ENCODE data around the gene PPP1CA.
"Not testable (repeated sequence)": the region's sequence is repeated elsewhere in the genome, so short reads cannot be mapped to it uniquely, and the experiment has no call there.

The PPP1CA gene

DNA sequence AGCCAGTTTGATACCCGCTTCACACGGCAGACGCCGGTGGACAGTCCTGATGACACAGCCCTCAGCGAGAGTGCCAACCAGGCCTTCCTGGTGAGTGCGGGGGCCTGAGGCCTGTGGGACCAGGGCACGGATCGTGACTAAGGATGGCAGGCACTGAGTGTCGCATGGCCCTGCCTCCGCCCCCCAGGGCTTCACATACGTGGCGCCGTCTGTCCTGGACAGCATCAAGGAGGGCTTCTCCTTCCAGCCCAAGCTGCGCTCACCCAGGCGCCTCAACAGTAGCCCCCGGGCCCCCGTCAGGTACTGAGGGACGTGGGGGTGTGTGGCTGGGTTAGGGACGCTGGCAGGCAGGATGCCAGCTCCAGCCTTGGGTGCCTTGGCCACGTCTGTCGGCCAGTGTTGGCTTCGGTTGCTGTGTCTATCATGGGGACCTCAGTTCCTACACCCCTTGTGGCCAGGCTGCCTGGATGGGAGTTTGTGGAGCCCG lies 32.8 kb upstream of the PPP1CA start:
- no peak for DNase-seq

DNA sequence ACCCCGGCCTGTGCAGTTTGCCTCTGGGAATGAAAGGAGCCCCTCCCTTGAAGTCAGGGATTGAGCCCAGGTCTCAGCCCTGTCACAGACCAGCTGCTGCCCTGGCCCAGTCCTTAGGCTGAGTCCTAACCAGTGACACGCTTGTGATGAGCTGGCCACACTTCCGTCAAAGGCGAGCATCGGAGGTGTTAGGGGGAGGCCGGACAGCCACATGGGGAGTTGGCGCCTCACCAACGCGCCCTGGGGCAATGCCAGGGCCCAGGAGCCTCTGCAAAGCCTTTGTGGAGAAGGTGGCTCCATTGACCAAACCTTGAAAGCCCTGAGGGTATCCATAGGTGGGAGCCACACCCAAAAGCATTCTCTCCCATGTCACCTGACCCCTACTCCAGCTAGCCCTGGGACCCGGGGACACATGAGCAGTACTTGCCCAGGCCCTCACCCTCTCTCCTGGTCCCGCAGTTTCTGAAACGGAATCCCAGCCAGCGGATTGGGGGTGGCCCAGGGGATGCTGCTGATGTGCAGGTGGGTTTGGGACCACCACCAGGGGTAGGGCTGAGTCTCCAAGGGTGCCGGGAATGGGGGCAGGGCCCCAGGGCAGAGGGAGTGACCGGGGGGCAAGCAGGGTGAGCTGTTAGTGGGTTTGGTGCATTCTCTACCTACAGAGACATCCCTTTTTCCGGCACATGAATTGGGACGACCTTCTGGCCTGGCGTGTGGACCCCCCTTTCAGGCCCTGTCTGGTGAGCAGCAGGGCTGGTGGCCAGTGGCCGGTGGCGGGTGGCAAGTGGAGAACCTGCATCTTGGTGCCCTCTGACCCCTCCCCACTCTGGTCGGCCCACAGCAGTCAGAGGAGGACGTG lies 32.1 kb upstream of the PPP1CA start:
- DNase-seq, result peak; percentile 34

DNA sequence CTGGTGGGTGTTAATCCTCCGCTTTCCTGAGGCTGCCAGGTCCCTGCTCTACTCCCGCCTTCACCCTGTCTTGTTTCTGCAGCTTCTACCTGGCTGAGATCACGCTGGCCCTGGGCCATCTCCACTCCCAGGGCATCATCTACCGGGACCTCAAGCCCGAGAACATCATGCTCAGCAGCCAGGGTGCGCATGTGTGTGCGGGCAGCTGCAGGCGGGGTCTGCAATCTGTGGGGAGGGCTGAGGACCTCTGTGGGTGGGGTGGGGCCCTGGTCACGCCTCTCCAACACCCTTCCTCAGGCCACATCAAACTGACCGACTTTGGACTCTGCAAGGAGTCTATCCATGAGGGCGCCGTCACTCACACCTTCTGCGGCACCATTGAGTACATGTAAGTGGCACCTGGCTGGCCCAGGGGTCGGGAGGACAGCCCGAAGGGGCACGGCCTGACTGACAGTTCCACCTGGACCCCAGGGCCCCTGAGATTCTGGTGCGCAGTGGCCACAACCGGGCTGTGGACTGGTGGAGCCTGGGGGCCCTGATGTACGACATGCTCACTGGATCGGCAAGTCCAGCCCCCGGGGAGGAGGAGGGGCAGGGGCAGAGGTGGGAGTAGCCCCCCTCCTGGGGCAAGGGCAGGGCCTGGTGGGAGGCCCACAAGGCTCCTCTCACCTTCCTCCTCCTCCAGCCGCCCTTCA lies 31.1 kb upstream of the PPP1CA start:
- DNase-seq, result no peak

DNA sequence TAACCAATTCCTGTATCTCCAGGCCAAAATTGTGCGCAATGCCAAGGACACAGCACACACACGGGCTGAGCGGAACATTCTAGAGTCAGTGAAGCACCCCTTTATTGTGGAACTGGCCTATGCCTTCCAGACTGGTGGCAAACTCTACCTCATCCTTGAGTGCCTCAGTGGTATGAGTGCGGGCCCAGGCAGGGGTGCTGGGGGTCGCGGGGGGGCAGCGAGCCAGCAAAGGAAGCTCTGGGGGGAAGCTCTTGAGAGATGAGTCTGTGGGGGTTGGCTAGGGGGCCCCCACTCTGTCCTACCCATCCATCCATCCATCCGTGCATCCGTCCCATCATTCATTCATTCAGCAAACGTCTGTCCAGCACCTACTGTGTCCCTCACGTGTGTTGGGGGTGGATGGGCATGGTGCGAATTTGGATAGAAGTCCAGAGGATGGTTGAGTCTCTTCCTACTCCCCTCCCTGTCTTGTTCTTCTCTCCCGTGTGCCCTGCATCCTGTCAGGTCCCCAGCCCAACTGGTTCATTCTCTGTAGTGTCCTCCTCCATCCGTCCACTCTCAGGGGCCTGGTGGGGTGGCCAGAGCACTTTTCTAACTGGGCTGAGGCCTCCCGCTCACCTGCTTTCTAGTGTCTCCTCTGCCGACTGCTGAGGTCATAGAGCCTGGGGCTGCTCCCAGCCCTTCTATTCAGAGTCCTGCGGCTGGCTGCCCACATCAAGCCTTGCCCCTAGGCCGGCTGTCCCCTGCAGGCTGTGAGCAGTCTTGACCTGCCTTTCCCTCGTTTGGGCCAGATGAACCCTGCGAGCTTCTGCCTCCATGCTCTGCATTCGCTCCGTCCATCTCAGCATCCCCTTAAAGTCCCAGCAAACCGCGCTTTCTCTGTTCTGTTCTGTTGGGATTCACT lies 29.9 kb upstream of the PPP1CA start:
- no peak for DNase-seq

DNA sequence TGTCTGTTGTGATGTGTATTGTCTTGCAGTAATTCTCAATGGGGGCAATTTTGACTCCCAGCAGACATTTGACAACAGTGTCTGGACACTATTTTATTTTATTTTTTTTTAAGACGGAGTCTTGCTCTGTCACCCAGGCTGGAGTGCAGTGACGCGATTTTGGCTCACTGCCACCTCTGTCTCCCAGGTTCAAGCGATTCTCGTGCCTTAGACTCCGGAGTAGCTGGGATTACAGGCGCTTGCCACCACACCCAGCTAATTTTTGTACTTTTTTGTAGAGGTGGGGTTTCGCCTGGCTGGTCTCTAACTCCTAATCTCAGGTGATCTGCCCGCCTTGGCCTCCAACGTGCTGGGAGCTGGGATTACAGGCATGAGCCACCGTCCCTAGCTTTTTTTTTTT lies 28.1 kb upstream of the PPP1CA start:
- DNase-seq, result no peak

DNA sequence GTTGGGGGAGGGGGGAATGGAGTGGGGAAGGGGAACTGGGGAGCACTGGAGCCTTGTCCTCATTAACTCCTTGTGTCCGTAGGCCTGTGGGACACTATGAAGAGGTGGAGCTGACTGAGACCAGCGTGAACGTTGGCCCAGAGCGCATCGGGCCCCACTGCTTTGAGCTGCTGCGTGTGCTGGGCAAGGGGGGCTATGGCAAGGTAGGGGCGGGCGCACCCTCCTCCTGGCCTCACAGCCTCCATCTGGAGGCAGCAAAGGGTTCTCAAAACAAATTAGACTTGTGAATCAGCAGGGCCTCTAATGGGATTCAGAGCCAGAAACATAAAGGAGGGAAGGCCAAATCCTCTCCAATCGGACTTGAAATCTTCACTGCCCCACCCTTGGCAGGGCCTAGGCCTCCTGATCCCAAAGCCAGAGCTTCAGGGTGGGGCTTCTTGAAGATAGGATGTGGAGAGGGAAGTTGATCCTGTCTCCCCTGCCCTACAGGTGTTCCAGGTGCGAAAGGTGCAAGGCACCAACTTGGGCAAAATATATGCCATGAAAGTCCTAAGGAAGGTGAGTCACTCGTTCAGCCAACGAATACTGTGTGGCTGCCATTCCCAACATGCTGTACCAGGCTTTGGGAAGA lies 27.5 kb upstream of the PPP1CA start:
- DNase-seq, result no peak

DNA sequence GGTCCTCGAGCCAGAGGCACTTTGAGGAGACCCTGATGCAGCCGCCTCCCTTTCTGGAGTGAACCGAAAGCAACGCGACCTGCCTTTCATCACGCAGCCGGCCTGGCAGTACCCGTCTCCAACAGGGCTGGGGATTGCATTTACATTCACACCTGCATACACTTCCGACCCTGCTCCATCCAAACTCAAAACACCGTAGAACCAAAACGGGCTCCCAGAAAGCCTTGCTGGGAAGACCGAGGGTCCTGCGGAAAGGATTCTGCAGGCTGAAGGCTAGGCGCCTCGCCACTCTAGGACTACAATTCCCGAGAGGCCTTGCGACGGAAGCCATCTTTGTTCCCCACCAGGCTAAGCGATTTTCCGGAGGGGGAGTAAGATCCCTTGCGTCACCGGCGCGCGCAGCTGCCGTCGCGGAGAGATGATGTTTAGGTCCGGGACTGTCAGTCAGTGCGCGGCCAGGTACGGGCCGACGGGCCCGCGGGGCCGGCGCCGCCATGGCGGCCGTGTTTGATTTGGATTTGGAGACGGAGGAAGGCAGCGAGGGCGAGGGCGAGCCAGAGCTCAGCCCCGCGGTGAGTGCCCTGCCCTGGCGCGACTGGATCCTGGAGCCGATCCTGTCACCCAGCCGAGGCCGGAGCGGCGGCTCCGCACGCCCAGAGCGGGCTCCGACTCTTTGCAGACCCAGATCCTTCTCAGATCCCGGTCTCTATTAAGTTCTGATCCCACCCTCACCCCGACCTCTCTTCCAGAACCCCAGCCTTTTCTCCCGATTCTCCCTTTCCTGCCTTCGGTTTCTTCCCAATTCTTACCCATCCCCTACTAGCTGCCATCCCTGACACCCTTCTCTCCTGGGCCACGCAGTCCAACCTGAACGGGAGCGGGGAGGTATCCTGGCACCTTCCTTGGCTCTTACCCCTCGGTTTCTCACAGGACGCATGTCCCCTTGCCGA lies 26.7 kb upstream of the PPP1CA start, which contains the start of gene RPS6KB2:
Gene RPS6KB2, plus strand, starts transcription at position 443 of the 950 bp plus-strand sequence. Its CDS starts 52 bp downstream, at position 495.
- peak; percentile 99 for DNase-seq

DNA sequence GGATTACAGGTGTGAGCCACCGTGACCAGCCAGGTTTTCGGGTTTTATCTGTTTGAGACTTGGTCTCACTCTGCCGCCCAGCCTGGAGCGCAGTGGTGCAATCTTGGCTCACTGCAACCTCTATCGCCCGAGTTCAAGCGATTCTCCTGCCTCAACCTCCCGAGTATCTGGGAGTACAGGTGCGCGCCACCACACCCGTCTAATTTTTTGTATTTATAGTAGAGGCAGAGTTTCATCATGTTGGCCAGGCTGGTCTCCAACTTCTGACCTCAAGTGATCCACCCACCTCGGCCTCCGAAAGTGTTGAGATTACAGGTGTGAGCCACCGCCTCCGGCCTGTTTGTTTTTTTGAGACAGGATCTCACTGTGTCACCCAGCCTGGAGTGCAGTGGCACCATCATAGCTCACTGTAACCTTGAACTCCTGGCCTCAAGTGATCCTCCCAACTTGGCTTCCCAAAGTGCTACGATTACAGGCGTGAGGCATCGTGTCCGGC lies 25.8 kb upstream of the PPP1CA start:
- not testable (repeated sequence) for DNase-seq

DNA sequence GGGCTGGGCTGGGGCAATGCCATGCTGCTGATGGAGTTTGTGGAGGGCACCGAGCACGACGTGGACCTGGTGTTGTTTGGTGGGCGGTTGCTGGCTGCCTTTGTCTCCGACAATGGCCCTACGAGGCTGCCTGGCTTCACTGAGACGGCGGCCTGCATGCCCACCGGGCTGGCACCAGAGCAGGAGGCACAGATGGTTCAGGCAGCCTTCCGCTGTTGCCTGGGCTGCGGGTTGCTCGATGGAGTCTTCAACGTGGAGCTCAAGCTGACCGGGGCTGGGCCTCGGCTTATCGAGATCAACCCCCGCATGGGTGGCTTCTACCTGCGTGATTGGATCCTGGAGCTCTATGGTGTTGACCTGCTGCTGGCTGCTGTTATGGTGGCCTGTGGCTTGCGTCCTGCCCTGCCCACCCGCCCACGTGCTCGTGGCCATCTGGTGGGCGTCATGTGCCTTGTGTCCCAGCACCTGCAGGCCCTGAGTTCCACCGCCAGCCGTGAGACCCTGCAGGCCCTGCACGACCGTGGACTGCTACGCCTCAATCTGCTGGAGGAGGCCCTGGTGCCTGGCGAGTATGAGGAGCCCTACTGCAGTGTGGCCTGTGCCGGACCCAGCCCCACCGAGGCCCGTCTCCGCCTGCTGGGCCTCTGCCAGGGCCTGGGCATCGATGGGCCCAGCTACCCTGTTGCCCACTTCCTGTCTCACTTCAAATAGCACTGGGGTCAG lies 22.4 kb upstream of the PPP1CA start:
- no peak for DNase-seq

DNA sequence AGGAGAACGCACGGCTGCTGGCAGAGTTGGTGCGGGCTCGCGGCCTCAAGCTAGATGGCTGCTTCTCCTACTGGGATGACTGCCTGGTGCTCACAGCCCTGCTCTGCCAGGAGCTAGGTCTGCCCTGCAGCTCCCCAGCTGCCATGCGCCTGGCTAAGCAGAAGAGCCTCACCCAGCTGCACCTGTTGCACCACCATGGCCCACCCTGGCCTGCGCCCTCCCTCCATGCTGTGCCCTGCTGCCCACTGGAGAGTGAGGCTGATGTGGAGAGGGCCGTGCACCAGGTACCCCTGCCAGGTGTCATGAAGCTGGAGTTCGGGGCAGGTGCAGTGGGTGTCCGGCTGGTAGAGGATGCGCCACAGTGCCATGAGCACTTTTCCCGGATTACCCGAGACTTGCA lies 21.8 kb upstream of the PPP1CA start:
- DNase-seq, result no peak

DNA sequence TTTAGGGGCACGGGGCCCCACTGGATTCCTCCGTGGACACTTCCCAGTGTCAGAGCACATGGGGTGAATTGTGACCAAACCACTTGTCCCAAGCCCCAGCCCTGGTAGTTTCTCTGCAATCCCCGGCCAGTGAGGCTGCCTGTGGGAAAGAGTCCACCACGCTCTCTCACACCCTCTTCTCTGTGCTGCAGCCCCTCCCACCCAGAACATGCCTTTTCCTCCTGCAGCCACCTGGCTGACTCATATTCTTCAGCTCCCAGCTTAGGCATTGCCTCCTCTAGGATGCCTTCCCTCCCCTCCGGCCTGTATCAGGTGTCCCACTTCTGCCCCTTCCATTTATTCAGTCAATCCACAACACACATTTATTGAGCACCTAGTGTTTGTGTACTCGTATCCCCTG lies 21.2 kb upstream of the PPP1CA start:
- peak; percentile 20 for DNase-seq

DNA sequence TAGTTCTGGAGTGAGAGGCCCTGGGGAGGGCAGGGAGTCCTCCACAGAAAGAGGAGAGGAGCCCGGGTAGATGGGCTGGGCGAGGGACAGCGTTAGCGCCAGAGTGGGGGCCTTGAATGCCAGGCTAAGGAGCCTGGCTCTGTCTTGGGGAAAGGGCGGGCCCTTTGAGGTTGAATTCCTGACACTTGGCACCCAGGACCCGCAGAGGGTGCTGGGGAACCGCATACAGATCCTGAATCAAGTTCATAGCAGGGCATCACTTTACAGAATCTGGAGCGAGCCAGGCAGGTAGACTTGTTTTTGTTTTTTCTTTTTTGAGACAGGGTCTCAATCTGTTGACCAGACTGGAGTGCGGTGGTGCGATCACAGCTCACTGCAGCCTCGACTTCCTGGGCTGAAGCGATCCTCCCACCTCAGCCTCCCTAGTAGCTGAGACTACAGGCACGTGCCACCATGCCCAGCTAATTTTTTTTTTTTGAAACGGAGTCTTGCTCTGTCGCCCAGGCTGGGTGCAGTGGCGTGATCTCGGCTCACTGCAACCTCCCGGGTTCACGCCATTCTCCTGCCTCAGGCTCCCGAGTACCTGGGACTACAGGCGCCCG lies 19.9 kb upstream of the PPP1CA start:
- DNase-seq, result no peak

DNA sequence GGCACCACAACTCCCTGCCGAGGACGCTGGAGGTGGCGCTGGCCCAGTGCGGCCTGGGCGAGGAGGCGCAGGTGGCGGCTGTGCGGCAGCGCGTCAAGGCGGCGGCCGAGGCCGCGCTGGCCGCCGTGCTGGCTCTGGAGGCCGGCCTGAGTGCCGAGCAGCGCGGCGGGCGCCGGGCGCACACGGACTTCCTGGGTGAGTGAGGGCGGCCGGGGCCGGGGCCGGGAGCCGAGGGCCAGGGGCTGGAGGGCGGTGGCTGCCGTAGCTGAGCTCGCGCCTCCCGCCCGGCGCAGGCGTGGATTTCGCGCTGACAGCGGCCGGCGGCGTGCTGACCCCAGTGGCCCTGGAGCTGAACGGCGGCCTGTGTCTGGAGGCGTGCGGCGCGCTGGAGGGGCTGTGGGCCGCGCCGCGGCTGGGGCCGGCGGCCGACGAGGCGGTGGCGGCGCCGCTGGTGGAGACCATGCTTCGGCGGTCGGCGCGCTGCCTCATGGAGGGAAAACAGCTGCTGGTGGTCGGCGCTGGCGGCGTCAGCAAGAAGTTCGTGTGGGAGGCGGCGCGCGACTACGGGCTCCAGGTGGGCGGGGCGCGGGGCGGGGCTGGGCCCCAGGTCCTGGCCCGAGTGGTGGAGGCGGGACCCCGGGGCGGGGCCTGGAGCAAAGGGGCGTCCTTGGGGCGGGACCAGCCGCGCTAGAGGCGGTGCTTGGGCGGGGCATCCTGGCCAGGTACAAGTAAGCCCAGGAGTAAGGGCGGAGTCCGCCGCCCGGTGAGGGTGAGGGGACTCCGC lies 19.2 kb upstream of the PPP1CA start:
- peak; percentile 98 for DNase-seq

DNA sequence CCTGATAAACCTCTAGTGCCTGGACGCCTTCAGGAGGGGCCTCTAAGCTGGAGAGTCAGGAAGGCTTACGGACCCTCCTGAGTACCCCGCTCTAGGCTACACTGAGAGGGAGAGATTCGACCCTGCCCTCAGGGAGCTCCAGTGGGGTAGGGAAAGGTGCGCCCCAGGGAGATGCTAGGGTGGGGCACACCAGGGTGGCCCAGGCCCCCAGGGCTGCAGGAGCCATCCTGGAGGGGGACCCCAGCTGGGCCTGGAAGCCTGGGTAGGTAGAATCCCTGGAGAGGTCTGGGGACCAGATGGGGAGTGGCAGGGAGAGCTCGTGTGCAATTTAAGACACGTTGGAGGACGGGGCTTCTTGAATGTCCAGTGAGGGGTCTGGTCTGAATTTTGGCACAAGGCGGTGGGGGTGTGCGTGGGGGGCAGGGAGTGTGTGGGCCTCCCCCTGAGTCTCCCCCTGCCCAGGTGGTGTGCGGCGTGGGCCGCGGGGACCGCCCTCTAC lies 18.5 kb upstream of the PPP1CA start:
- peak; percentile 49 for DNase-seq

DNA sequence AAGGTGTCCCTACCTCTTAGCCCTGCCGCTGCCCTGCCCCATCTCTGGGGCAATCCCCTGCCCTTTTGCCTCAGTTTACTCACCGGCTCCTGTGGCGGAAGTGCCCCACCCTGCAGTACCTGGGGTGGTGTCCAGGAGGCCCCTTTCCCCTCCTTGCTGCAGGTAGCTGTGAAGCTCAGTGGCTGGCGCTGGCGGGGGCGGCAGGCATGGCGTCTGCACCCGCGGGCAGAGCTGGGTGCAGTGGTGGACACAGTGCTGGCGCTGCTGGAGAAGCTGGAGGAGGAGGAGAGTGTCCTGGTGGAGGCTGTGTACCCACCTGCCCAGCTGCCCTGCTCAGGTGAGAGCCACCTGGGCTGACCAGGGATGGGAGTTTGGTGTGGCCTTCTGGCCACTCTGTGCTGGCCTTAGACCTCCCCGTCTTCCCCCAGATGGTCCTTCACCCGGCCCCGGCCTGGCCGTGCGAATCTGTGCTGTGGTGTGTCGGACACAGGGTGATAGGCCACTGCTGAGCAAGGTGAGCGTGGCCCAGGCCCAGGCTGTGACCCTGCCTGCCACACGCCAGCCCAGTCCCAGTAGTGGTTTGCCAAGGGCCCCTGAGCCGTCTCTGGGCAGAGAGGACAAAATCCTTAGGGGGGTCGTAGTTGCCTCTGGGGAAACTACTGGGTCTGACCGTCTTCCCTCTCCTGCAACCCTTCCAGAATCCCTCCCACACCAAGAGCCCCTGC lies 17.8 kb upstream of the PPP1CA start:
- DNase-seq, result no peak

DNA sequence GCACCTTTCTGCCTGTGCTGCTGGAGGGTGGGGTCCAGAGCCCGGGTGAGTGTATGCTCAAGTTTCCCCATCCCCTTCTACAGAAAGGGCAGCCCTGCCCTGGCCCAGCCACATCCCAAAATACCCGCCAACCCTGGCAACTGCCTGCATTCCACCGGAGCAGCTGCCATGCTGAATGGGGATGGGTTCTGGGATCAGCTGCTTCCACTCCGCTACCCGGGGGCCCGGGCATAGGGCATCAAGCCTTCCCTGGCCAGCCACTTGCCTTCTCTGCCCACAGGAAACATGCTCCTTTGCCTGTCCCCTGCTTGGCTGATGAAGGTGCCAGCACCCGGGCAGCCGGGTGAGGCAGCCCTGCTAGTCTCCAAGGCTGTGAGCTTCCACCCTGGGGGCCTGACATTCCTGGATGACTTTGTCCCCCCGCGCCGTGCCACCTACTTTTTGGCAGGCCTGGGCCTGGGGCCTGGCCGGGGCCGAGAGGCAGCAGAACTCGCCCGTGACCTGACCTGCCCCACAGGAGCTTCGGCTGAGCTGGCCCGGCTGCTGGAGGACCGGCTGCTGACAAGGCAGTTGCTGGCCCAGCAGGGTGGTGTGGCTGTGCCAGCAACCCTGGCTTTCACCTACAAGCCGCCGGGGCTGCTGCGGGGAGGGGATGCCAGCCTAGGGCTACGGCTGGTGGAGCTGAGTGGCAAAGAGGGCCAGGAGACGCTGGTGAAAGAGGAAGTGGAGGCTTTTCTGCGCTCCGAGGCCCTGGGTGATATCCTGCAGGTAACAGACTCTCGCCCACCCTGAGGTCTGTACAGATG lies 17.0 kb upstream of the PPP1CA start:
- peak; percentile 85 for DNase-seq

DNA sequence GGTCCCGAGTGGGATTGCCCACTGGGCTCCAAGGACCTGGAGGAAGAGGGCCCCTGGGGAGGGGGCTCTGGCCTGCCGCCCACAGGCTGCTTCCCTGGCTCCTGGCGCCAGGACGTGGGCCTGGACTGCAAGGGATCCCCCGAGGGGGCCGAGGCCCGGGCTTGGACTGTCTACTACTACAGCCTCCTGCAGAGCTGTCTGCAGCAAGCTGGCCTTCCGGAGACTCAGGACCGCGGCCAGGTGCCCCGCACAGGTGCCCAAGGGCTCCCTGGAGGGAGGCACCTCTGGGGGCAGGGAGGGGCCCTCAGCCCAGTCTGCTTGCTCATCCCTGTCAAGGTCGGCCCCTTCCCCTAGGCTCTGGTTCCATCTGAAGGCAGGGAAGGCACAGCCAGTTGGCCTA lies 15.8 kb upstream of the PPP1CA start:
- peak; percentile 66 for DNase-seq

All from NCI-H69 (cell line).